Activated CD4-positive, CD25-positive, alpha-beta regulatory T cell treated with anti-CD3 and anti-CD28 coated beads, Interleukin-2, amount 50 U/mL, for 24 hours (primary cell): ENCODE data around the gene COLGALT1.

ENCODE experiments used
- ATAC-seq, 2 donors: fragments of 150-1000 bp; cut with Tn5 transposase; one replicate each; pipeline ENCODE4 v1.10.0; 2021; ENCODE audit warnings: mild to moderate bottlenecking in 1 of 2, moderate library complexity in 1 of 2

COLGALT1 gene

GRCh38 chr19:17602217-17602616 lies 46.8 kb downstream of the COLGALT1 start:
- ATAC-seq = no peak

- no peak for ATAC-seq
Observed at GRCh38 chr19:17602872-17603510, 47.5 kb downstream of the COLGALT1 start.

GRCh38 chr19:17604372-17605025 lies 49.0 kb downstream of the COLGALT1 start:
- ATAC-seq = no peak

GRCh38 chr19:17605117-17605516 lies 49.7 kb downstream of the COLGALT1 start:
- ATAC-seq = no peak

- peak; percentile 90 to 92 for ATAC-seq
Observed at GRCh38 chr19:17605761-17606589, 50.5 kb downstream of the COLGALT1 start.

DNA sequence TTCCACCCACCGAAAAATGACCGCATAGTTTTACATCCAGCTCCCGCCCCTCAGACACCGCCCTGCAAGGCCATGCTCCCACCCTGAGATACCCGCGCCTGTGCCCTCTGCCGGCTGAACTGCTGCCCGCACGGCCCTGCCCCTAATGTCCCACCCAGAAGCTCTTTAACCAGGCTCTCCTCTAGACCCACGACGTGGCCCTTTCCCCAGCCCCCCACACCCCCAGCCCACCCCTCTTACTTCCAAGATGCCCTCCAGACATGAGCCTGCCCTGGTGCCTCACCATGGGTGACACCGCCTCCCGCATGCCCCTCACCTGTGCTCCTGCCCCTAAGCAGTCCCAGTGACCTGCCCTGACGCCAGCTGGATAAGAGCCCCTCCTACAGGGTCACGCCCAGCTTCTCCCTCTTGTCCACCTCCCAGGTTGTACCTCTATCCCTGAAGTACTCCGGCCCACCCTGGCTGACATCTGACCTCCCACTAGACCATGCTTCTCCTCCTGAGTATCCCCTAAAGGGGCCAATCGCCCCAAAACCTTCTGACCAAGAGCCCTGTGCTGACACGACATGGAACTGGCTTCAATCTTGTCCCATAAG lies 51.2 kb downstream of the COLGALT1 start:
- ATAC-seq = peak; percentile 32 to 39

- no peak for ATAC-seq
Observed at GRCh38 chr19:17607936-17608335, 52.5 kb downstream of the COLGALT1 start.

GRCh38 chr19:17610384-17610783 lies 54.9 kb downstream of the COLGALT1 start:
- no peak for ATAC-seq

- ATAC-seq = no peak
Observed at GRCh38 chr19:17611462-17612244, 56.2 kb downstream of the COLGALT1 start.

DNA sequence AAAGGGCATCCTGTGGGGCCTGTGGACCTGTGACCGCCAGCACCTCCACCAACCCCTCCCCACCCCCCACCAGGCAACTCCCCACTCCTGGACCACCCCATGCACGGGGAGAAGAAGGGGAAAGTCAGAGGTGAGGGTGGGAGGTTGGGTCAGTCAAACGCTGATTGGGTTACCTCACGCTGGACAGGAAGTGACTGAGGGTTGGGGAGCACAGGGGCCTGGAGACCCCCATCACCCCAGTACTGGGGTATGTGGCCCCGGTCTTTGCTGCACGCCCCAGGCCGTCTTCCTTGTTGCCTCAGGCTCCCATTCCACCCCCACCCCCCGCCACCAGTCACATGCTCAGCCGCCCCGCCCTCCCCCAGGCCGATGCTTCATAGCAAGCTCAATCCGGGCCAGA lies 59.0 kb downstream of the COLGALT1 start:
- ATAC-seq = no peak

DNA sequence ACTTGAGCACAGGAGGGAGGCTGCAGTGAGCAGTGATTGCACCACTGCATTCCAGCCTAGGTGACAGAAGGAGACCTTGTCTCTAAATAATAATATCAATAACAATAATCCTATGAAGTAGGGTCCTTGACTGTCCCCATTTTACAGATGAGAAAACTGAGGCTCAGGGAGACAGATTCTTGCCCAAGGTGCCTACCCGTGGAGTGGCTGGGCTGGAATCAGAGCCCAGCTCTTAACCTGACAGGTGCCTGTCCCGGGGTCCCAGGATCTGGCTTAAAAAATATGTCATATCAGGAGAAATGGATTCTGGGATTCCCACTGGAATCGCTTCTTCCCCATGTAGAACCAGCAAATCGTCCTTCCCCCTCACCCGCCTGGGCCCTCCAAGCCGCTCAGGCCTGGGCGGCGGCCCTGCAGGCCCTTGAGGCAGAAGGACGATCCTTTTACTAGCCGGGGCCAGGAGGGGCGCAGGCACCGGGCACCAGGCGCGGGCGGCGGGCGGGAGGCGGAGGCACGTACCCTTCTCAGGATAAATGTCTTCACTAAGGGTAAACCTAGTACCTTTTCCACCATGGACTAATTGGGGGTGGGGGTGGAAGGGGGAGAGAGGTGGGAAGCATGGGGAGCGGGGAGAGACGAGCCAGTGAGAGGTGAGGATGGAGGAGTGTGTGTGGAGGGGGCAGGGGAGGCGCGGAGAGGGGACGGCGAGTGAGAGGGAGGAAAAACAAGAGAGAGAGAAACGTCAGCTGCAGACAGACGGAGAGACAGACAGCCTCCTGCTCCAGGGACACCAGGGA lies 60.6 kb downstream of the COLGALT1 start:
- ATAC-seq = no peak

GRCh38 chr19:17616686-17616960 lies 61.2 kb downstream of the COLGALT1 start:
- ATAC-seq = no peak

GRCh38 chr19:17616961-17617806 lies 61.7 kb downstream of the COLGALT1 start:
- ATAC-seq = no peak

DNA sequence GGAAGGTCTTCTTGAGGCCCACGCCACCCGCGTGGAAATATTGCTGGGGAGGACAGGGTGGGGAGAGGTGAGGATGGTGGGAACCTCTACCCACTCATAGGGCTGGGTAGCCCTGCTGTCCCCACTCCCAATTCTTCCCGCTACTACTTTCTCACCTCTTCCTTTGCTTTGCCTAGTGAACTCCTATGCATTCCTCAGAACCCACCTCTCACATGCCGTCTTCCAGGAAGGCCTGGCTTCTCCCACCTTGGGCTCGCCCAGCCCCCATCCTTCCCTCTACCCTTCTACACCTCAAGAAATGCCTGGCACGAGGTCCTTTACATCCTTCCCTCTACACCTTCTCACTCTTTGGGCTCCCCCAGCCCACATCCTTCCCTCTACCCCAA lies 62.4 kb downstream of the COLGALT1 start:
- ATAC-seq = no peak

- ATAC-seq = no peak
Observed at GRCh38 chr19:17618281-17618903, 62.9 kb downstream of the COLGALT1 start.

DNA sequence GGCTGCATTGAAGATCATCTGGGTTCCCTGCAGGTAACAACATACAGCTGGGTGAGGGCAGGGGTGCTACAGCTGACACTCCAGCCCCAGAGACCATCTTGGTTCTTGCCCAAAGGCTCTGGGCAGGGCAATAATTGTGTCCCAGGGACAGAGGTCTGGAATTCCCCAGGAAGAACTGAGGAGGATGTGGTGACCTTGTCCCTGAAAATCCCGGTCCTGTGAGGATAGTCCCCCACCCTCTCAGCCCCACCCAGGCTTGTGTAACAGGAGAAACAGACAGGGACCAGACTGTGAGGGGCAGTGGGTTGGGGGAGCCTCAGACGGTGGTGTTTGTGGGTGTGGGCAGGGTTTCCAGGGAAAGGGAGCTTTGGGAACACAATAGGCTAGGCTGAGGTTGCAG lies 63.5 kb downstream of the COLGALT1 start:
- ATAC-seq = no peak

- ATAC-seq = no peak
Observed at GRCh38 chr19:17620696-17621095, 65.2 kb downstream of the COLGALT1 start.

- ATAC-seq = no peak
Observed at GRCh38 chr19:17623224-17623935, 67.9 kb downstream of the COLGALT1 start.

DNA sequence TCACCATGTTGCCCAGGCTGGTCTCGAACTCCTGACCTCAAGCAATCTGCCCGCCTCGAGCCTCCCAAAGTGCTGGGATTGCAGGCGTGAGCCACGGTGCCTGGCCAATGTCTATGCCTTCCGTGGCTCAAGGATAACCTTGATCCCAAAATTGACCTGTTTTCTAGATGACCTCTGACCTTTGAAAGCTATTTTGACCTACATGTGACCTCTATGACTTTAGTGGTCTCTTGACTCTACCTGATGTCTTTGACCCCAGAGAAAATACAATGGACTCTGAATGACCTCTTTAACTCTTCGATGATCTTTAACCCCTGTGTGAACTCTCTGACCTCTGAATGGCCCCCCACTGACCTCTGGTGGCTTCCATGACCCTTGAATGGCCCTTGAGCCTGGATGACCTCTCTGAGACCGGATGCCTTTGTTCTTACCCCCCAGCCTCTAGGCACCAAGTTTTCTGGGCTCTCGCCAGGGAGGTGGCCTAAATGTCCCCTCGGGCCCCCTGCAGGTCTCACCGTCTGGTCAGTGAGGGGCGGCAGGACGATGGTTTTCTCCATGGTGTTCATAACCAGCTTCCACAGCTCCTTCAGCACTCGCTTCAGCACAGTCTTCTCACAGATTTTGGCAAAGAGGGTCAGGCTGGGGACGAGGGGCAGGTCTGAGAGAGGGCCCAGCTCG lies 69.0 kb downstream of the COLGALT1 start:
- ATAC-seq = no peak
